Neural cell (in vitro differentiated cells): ENCODE data around the gene TEX11.

Experiments
- CTCF ChIP-seq: fragments of 450-650 bp; IDR thresholded peaks from 2 replicates; pipeline ENCODE4 v1.5.1; 2014; ENCODE audit warnings: antibody characterized with exemption, mild to moderate bottlenecking, moderate library complexity; ENCODE audit not compliant: poor library complexity, severe bottlenecking
- POLR2AphosphoS5 ChIP-seq: IDR thresholded peaks from 2 replicates; pipeline ENCODE4 v1.6.1; 2012
- RAD21 ChIP-seq: fragments of 450-650 bp; conservative IDR thresholded peaks from 2 replicates; pipeline ENCODE4 v1.6.1; 2014; ENCODE audit warnings: antibody characterized with exemption, mild to moderate bottlenecking, moderate library complexity

- no peak for TF ChIP-seq CTCF
- TF ChIP-seq RAD21, result no peak
- no peak for TF ChIP-seq POLR2AphosphoS5
Observed at GRCh38 chrX:70908541-70908940, at the start of gene TEX11.
